Coronary artery (tissue), 2 donors: ENCODE measurements around the gene KLF15.

ENCODE experiments used
- DNase-seq: peaks from one replicate; pipeline ENCODE4 v3.0.0-alpha.2; 2017; ENCODE audit warnings: low spot score
- H3K27ac ChIP-seq, 2 donors: fragments of 200-600 bp; sonication (generic); one replicate each; pipeline ENCODE4 v1.5.1; 2016 to 2019
- H3K4me3 ChIP-seq: fragments of 200-600 bp; sonication (generic); 2 replicates; pipeline ENCODE4 v1.5.1; 2016; ENCODE audit warnings: mild to moderate bottlenecking, moderate library complexity
- TF ChIP-seq, protein P1 (sequence below): fragments of 200-600 bp; sonication (generic); IDR thresholded peaks from one replicate; pipeline ENCODE4 v1.5.1; 2019; ENCODE audit warnings: antibody characterized with exemption

Gene KLF15

DNA sequence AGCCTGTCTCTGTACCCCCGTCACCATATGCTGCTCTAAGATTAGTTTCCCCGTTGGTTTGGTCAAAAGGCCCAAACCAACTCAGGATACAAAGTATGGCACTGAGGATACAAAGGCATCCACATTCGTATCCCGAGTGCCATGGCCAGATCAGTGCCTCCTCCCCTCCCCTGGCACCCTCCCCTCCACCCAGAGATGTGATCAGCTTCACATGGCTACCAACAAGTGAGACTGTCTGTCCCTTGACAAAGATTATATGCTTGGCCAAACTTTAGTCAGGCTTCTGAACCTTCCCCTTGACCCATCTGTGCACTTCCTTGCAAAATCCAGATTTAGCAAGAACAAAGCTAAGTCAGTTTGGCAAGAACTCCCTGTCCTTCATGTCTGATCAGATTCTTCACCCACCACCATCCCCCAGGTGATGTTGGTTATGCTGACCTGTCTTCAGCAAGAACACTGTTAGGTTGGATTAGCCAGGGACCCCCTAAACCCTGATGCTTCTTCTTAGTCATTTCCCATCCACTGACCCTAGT, 61.7 kb downstream of the KLF15 start:
- Histone ChIP-seq H3K4me3 (no peak overlapping the region), H3K27ac (no peak overlapping the region)
- DNase-seq: no peak
- TF ChIP-seq, protein P1, sequence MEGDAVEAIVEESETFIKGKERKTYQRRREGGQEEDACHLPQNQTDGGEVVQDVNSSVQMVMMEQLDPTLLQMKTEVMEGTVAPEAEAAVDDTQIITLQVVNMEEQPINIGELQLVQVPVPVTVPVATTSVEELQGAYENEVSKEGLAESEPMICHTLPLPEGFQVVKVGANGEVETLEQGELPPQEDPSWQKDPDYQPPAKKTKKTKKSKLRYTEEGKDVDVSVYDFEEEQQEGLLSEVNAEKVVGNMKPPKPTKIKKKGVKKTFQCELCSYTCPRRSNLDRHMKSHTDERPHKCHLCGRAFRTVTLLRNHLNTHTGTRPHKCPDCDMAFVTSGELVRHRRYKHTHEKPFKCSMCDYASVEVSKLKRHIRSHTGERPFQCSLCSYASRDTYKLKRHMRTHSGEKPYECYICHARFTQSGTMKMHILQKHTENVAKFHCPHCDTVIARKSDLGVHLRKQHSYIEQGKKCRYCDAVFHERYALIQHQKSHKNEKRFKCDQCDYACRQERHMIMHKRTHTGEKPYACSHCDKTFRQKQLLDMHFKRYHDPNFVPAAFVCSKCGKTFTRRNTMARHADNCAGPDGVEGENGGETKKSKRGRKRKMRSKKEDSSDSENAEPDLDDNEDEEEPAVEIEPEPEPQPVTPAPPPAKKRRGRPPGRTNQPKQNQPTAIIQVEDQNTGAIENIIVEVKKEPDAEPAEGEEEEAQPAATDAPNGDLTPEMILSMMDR: no peak

DNA sequence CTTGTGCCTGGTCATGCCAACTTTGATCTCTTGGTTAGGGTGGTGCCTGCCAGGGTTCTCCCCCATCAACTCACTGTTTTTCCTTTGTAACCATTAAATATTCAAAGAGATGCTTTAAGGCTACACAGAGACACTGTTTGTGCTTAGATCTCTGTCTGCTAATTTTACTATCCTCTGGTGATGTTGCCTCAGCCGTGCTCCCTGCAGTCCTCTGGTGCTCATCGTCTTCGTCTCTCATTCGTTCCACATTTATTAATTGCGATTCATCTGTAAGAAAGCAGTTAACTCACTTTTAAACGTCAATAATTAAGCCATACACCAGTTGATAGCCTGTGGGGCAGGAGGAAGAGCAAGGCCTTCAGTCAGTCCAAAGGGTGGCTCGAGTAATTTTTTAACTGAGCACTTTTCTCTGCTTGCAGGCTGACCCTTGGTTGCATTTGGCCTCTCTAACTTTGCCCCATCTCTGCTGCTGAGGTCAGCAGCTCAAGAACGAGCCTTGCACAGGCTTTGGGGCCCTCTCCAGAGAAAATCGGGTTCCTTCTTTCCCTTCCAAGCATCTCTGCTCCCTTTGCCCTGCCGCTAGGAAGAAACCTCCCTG, 62.9 kb downstream of the KLF15 start:
- no peak for DNase-seq
- H3K4me3 ChIP-seq: no peak overlapping the region
- TF ChIP-seq, protein P1: no peak
- peak overlapping the region in 1 of 2 donors; percentile 76 for H3K27ac ChIP-seq

DNA sequence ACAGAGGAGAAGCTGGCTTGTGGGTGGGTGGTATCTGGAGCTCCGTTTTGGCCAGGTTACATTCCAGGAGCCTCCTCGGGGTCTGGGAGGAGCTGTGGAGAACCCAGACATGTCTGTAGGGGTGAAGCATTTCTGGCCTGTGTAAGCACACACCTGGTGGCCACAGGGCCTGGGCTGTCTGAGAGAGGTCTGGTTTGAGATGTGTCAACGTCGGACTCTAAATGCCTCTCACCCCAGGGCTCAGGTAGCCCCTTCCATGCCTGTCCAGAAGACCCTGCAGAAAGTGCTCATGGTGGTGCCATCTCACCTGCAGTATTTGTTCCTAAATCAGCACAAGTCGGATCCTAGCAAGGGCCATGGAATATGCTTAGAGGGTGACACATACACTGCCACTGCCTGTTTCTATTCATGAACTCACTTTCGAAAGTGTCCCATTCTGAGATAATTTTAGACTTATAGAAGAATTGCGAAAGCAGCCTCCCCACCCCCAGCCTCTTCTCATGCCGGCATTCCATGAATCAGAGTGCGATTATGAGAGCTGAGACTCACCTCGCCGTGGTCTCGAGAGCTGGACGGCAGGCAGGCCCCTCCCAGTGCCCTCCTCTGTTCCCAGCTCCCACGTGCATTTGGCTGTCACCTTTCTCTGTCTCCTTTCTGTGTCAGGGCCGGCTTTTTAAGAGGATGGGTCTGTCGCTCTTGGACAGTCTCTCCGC, 63.7 kb downstream of the KLF15 start:
- TF ChIP-seq, protein P1: no peak
- Histone ChIP-seq H3K27ac (peak overlapping the region in 1 of 2 donors; percentile 76), H3K4me3 (no peak overlapping the region)
- no peak for DNase-seq
